ENCODE data around the gene COA3. TPM values are rescaled to one million over a fixed set of nuclear protein-coding genes. Genes with fewer than 3 reads are reported as not detected.

Gene COA3
- total and polyA plus RNA-seq, 5 donors from 2014 or later: 12.8 to 162 (median 154) TPM

GRCh38 chr17:42830971-42831370 is 32.5 kb upstream of the COA3 start:
- Mint-ChIP-seq H3K4me3 (peak overlapping the region in 3 of 4 donors; percentile 9 to 99 (median 75)), H3K27me3 (peaks cover 19% of the 10 kb centered on the region), H3K4me1 (peaks cover 8 to 29% (median 14%) of the 10 kb centered on the region in 4 donors), H3K27ac (peak overlapping the region in 2 of 3 donors; percentile 45 to 81), H3K9me3 (peaks cover 0 to 3% (median 0%) of the 10 kb centered on the region in 7 donors), H3K36me3 (peaks cover 3% of the 10 kb centered on the region)
- no peak overlapping the region for H3K27ac ChIP-seq (ENCODE audit: insufficient read depth, low read length, poor library complexity, severe bottlenecking)
- peaks cover 13% of the 10 kb centered on the region for H3K4me1 ChIP-seq (ENCODE audit: control insufficient read depth, insufficient read depth, low read length, poor library complexity, severe bottlenecking)
- no peaks in the 10 kb centered on the region for H3K9me3 ChIP-seq (ENCODE audit: control insufficient read depth in 2 of 2, low read length in 2 of 2)
- H3K36me3 ChIP-seq (ENCODE audit: control insufficient read depth, insufficient read depth, low read length): peaks cover 5% of the 10 kb centered on the region
- ATAC-seq (ENCODE audit: low read depth in 2 of 2): no peak
- H3K4me3 ChIP-seq (ENCODE audit: low read depth, low read length): no peak overlapping the region
- H3K27me3 ChIP-seq (ENCODE audit: control insufficient read depth, insufficient read depth, low read length): peaks cover 3% of the 10 kb centered on the region
- DNase-seq: no peak

GRCh38 chr17:42827472-42827871 is 29.0 kb upstream of the COA3 start:
- Histone ChIP-seq H3K9me3 (ENCODE audit: control insufficient read depth in 2 of 2, low read length in 2 of 2) (no peaks in the 10 kb centered on the region), H3K4me3 (ENCODE audit: low read depth, low read length) (no peak overlapping the region), H3K4me1 (ENCODE audit: control insufficient read depth, insufficient read depth, low read length, poor library complexity, severe bottlenecking) (peaks cover 12% of the 10 kb centered on the region), H3K36me3 (ENCODE audit: control insufficient read depth, insufficient read depth, low read length) (no peaks in the 10 kb centered on the region), H3K27me3 (ENCODE audit: control insufficient read depth, insufficient read depth, low read length) (peaks cover 3% of the 10 kb centered on the region), H3K27ac (ENCODE audit: insufficient read depth, low read length, poor library complexity, severe bottlenecking) (no peak overlapping the region)
- Mint-ChIP-seq H3K27ac (no peak overlapping the region), H3K4me3 (no peak overlapping the region), H3K36me3 (peaks cover 3% of the 10 kb centered on the region), H3K27me3 (peaks cover 24% of the 10 kb centered on the region), H3K9me3 (peaks cover 0 to 1% (median 0%) of the 10 kb centered on the region in 7 donors), H3K4me1 (peaks cover 2 to 29% (median 8%) of the 10 kb centered on the region in 4 donors)
- no peak for ATAC-seq (ENCODE audit: low read depth in 2 of 2)
- DNase-seq: no peak

DNA sequence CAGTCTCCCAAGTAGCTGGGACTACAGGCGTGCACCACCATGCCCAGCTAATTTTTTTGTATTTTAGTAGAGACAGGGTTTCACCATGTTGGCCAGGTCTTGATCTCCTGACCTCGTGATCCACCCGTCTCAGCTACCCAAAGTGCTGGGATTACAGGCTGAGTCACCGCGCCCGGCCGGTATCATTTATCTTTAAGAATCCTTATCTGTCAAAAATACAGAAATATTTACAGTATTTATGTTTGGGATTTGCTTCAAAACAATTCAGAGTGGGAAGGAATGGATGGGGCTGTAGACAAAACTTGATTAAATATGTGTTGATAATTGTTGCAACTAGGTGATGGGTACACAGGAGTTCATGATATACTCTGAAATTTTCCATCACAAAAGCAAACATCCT is 22.7 kb upstream of the COA3 start:
- peak overlapping the region in 3 of 4 donors; percentile 43 to 67 (median 56) for H3K4me3 Mint-ChIP-seq
- peaks cover 0 to 1% (median 0%) of the 10 kb centered on the region in 7 donors for H3K9me3 Mint-ChIP-seq
- Histone ChIP-seq H3K36me3 (ENCODE audit: control insufficient read depth, insufficient read depth, low read length) (peaks cover 48% of the 10 kb centered on the region), H3K4me1 (ENCODE audit: control insufficient read depth, insufficient read depth, low read length, poor library complexity, severe bottlenecking) (peaks cover 12% of the 10 kb centered on the region), H3K4me3 (ENCODE audit: low read depth, low read length) (no peak overlapping the region), H3K27me3 (ENCODE audit: control insufficient read depth, insufficient read depth, low read length) (no peaks in the 10 kb centered on the region), H3K27ac (ENCODE audit: insufficient read depth, low read length, poor library complexity, severe bottlenecking) (no peak overlapping the region), H3K9me3 (ENCODE audit: control insufficient read depth in 2 of 2, low read length in 2 of 2) (no peaks in the 10 kb centered on the region)
- peaks cover 8 to 49% (median 19%) of the 10 kb centered on the region in 4 donors for H3K4me1 Mint-ChIP-seq
- peaks cover 26% of the 10 kb centered on the region for H3K36me3 Mint-ChIP-seq
- DNase-seq: no peak
- H3K27ac Mint-ChIP-seq: no peak overlapping the region
- no peak for ATAC-seq (ENCODE audit: low read depth in 2 of 2)
- peaks cover 5% of the 10 kb centered on the region for H3K27me3 Mint-ChIP-seq

DNA sequence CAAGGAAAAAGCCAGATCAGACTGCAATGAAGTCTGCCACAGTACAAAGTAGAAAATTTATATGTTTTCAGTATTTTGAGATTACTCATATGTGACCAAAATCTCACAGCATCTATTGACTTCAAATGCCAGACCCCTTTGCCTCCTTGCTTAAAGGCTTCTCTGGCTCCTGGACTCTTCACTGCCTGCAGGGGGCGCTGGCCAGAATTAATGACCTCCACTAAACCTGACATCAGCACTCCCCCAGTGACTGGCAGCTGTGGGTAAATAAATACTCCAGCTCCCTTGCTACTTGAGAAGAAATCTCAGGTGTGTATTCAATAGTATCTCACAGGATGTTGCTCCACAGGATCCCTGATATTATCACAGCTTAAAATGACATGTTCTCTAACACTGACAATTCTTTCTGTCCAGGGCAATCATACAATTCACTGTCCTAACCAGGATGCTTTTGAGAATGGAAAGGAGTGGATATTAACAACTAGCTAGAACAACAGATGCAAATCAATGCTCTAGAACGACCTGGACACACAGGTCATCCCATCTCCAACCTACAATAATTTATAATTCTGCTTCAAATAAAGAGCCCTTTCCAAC is 21.5 kb upstream of the COA3 start:
- peaks cover 12% of the 10 kb centered on the region for H3K4me1 ChIP-seq (ENCODE audit: control insufficient read depth, insufficient read depth, low read length, poor library complexity, severe bottlenecking)
- H3K4me3 Mint-ChIP-seq: peak overlapping the region in 2 of 4 donors; percentile 11 to 73
- peaks cover 8 to 47% (median 19%) of the 10 kb centered on the region in 4 donors for H3K4me1 Mint-ChIP-seq
- H3K9me3 ChIP-seq (ENCODE audit: control insufficient read depth in 2 of 2, low read length in 2 of 2): no peaks in the 10 kb centered on the region
- no peaks in the 10 kb centered on the region for H3K27me3 ChIP-seq (ENCODE audit: control insufficient read depth, insufficient read depth, low read length)
- ATAC-seq (ENCODE audit: low read depth in 2 of 2) (no peak), DNase-seq (peak; percentile 49 to 75 (median 50))
- peaks cover 59% of the 10 kb centered on the region for H3K36me3 ChIP-seq (ENCODE audit: control insufficient read depth, insufficient read depth, low read length)
- no peak overlapping the region for H3K27ac ChIP-seq (ENCODE audit: insufficient read depth, low read length, poor library complexity, severe bottlenecking)
- peaks cover 31% of the 10 kb centered on the region for H3K36me3 Mint-ChIP-seq
- peak overlapping the region in 2 of 3 donors; percentile 11 to 42 for H3K27ac Mint-ChIP-seq
- peaks cover 5% of the 10 kb centered on the region for H3K27me3 Mint-ChIP-seq
- H3K4me3 ChIP-seq (ENCODE audit: low read depth, low read length): no peak overlapping the region
- peaks cover 0 to 1% (median 0%) of the 10 kb centered on the region in 7 donors for H3K9me3 Mint-ChIP-seq

- no peaks in the 10 kb centered on the region for H3K9me3 Mint-ChIP-seq
- ATAC-seq (ENCODE audit: low read depth in 2 of 2) (no peak), DNase-seq (no peak)
- Histone ChIP-seq H3K36me3 (ENCODE audit: control insufficient read depth, insufficient read depth, low read length) (peaks cover 76% of the 10 kb centered on the region), H3K27ac (ENCODE audit: insufficient read depth, low read length, poor library complexity, severe bottlenecking) (no peak overlapping the region), H3K4me1 (ENCODE audit: control insufficient read depth, insufficient read depth, low read length, poor library complexity, severe bottlenecking) (peaks cover 8% of the 10 kb centered on the region), H3K4me3 (ENCODE audit: low read depth, low read length) (no peak overlapping the region), H3K27me3 (ENCODE audit: control insufficient read depth, insufficient read depth, low read length) (no peaks in the 10 kb centered on the region), H3K9me3 (ENCODE audit: control insufficient read depth in 2 of 2, low read length in 2 of 2) (no peaks in the 10 kb centered on the region)
- H3K27me3 Mint-ChIP-seq: no peaks in the 10 kb centered on the region
- no peak overlapping the region for H3K27ac Mint-ChIP-seq
- peaks cover 8 to 38% (median 15%) of the 10 kb centered on the region in 4 donors for H3K4me1 Mint-ChIP-seq
- no peak overlapping the region for H3K4me3 Mint-ChIP-seq
- peaks cover 46% of the 10 kb centered on the region for H3K36me3 Mint-ChIP-seq
These were observed 19.9 kb upstream of the COA3 start for GRCh38 chr17:42818379-42818778.

DNA sequence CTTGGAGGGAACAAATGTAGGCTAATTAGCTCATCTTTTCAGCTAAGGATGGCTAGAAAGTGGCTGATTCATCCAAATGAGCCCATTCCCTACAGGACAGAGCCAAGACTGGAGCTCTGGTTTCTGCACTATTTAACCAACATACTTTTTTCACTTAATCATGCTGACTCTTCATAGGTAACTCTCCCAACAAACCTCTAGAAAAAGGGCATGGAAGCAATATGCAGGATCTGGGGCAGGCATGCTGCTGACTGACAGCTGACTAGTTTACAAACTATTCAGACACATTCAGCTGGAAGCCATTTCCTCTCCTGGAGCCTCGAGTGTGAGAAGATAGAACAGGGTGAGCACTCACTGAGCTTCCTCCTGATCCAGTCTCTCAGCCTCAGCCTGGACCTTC is 19.4 kb upstream of the COA3 start:
- H3K4me3 ChIP-seq (ENCODE audit: low read depth, low read length): no peak overlapping the region
- Mint-ChIP-seq H3K27ac (no peak overlapping the region), H3K27me3 (no peaks in the 10 kb centered on the region), H3K4me3 (no peak overlapping the region), H3K9me3 (no peaks in the 10 kb centered on the region), H3K4me1 (peaks cover 8 to 33% (median 15%) of the 10 kb centered on the region in 4 donors), H3K36me3 (peaks cover 47% of the 10 kb centered on the region)
- H3K27me3 ChIP-seq (ENCODE audit: control insufficient read depth, insufficient read depth, low read length): no peaks in the 10 kb centered on the region
- H3K36me3 ChIP-seq (ENCODE audit: control insufficient read depth, insufficient read depth, low read length): peaks cover 76% of the 10 kb centered on the region
- no peaks in the 10 kb centered on the region for H3K9me3 ChIP-seq (ENCODE audit: control insufficient read depth in 2 of 2, low read length in 2 of 2)
- no peak for ATAC-seq (ENCODE audit: low read depth in 2 of 2)
- peaks cover 2% of the 10 kb centered on the region for H3K4me1 ChIP-seq (ENCODE audit: control insufficient read depth, insufficient read depth, low read length, poor library complexity, severe bottlenecking)
- DNase-seq: no peak
- no peak overlapping the region for H3K27ac ChIP-seq (ENCODE audit: insufficient read depth, low read length, poor library complexity, severe bottlenecking)

DNA sequence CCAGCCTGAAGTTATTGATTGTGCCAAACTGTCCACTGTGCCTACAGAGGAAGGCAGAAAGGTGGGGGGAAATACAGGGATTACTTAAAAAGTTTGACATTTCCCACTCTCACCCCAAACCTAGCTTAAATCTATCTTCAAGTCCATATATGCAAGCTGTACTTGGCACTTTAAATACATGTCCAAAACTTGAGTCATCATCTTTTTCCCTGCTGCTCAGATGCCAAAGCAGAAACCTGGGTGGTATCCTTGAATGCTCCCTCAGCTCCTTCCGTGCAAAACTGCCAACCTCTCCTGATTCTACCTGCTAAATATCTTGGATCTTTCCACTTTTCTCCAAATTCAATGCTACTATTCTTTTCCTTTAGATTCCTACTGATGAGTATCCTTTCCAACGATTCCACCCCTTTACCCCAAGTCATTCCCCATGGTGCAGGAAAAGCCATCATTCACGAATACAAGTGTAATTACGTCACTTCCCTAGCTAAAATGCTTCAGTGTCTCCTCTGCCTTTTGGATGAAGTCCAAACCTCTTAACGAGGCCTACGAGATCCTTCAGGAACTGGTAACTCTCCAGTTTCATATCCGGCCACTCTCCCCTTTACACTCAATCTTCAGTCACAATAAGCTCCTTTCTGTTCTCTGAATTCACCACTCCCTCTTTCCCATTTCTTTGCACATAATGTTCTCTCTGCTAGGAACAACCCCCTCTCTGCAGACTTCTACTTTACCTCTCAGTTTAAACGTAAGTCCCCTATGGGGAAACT is 16.3 kb upstream of the COA3 start:
- DNase-seq: no peak
- Histone ChIP-seq H3K36me3 (ENCODE audit: control insufficient read depth, insufficient read depth, low read length) (peaks cover 84% of the 10 kb centered on the region), H3K4me3 (ENCODE audit: low read depth, low read length) (no peak overlapping the region), H3K4me1 (ENCODE audit: control insufficient read depth, insufficient read depth, low read length, poor library complexity, severe bottlenecking) (no peaks in the 10 kb centered on the region), H3K9me3 (ENCODE audit: control insufficient read depth in 2 of 2, low read length in 2 of 2) (no peaks in the 10 kb centered on the region), H3K27me3 (ENCODE audit: control insufficient read depth, insufficient read depth, low read length) (no peaks in the 10 kb centered on the region), H3K27ac (ENCODE audit: insufficient read depth, low read length, poor library complexity, severe bottlenecking) (no peak overlapping the region)
- Mint-ChIP-seq H3K4me1 (peaks cover under 1 to 6% (median 4%) of the 10 kb centered on the region in 4 donors), H3K9me3 (no peaks in the 10 kb centered on the region), H3K36me3 (peaks cover 50% of the 10 kb centered on the region), H3K4me3 (peak overlapping the region in 1 of 4 donors; percentile 23), H3K27ac (peak overlapping the region in 2 of 3 donors; percentile 7 to 31), H3K27me3 (no peaks in the 10 kb centered on the region)
- no peak for ATAC-seq (ENCODE audit: low read depth in 2 of 2)
